ENCODE measurements around the gene RASA2.

DNA sequence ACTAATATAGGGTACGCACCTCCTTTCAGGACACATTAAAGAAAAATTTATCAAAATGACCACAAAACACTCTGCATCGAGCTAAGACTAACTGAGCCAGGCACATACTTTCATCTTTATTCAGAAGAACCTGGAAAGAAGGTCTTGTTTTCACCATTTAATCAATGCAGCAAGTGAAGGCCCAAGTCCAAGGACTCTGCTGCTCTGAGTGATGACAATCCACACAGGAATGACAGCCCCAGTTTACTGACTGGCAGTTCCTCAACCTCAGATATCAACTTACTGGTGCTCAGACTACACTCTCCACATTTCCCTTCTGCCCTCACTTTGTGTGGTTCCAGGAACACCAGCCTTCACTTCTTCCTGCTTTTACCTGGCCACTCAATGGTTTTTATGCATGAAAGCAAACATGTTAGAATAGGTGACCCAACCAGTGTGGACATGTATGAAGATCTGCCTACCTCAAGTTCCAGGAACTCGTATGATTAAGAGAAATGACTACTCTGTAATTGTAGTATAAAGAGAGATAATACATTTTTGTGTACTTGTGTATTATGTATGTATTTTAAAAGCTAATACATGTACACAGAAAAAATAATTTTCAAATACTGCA, 29.1 kb upstream of the RASA2 start:
- TF ChIP-seq, protein P1, sequence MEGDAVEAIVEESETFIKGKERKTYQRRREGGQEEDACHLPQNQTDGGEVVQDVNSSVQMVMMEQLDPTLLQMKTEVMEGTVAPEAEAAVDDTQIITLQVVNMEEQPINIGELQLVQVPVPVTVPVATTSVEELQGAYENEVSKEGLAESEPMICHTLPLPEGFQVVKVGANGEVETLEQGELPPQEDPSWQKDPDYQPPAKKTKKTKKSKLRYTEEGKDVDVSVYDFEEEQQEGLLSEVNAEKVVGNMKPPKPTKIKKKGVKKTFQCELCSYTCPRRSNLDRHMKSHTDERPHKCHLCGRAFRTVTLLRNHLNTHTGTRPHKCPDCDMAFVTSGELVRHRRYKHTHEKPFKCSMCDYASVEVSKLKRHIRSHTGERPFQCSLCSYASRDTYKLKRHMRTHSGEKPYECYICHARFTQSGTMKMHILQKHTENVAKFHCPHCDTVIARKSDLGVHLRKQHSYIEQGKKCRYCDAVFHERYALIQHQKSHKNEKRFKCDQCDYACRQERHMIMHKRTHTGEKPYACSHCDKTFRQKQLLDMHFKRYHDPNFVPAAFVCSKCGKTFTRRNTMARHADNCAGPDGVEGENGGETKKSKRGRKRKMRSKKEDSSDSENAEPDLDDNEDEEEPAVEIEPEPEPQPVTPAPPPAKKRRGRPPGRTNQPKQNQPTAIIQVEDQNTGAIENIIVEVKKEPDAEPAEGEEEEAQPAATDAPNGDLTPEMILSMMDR (conservative IDR thresholded peaks at IDR 0.05; ENCODE audit: low read depth, low read length), result no peak
- TF ChIP-seq USF2 (IDR thresholded peaks at IDR 0.05; ENCODE audit: low read depth, low read length) (no peak), RCOR1 (IDR thresholded peaks at IDR 0.05; ENCODE audit: insufficient replicate concordance, low read length) (no peak), POLR2A (IDR thresholded peaks at IDR 0.05; ENCODE audit: low read depth, low read length) (no peak), SMC3 (IDR thresholded peaks at IDR 0.05; ENCODE audit: low read depth, low read length) (no peak), MAZ (IDR thresholded peaks at IDR 0.05; ENCODE audit: borderline replicate concordance, low read depth, low read length) (no peak), RAD21 (IDR thresholded peaks at IDR 0.05; ENCODE audit: low read length) (no peak), BHLHE40 (IDR thresholded peaks at IDR 0.05; ENCODE audit: low read depth, low read length) (no peak), RFX5 (IDR thresholded peaks at IDR 0.05; ENCODE audit: low read depth, low read length) (no peak), CEBPB (IDR thresholded peaks at IDR 0.05; ENCODE audit: low read depth, low read length) (no peak), MXI1 (IDR thresholded peaks at IDR 0.05; ENCODE audit: borderline replicate concordance, low read depth, low read length) (no peak), FOS (IDR thresholded peaks at IDR 0.05; ENCODE audit: low read depth, low read length) (no peak), CHD1 (IDR thresholded peaks at IDR 0.05; ENCODE audit: low read depth, low read length) (no peak)
- TF ChIP-seq, protein P2, sequence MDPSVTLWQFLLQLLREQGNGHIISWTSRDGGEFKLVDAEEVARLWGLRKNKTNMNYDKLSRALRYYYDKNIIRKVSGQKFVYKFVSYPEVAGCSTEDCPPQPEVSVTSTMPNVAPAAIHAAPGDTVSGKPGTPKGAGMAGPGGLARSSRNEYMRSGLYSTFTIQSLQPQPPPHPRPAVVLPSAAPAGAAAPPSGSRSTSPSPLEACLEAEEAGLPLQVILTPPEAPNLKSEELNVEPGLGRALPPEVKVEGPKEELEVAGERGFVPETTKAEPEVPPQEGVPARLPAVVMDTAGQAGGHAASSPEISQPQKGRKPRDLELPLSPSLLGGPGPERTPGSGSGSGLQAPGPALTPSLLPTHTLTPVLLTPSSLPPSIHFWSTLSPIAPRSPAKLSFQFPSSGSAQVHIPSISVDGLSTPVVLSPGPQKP (IDR thresholded peaks at IDR 0.05; ENCODE audit: borderline replicate concordance, low read depth, low read length), result no peak
